Psoas muscle (tissue), 8 donors: ENCODE data around the gene SNW1. TPM values are rescaled to one million over a fixed set of nuclear protein-coding genes. Genes with fewer than 3 reads are reported as not detected.

Experiments used
- ATAC-seq, 4 donors: fragments of 200-7000 bp; cut with Tn5 transposase; one replicate each; pipeline ENCODE4 v1.9.1; 2020; ENCODE audit warnings: moderate library complexity in 3 of 4, mild to moderate bottlenecking in 2 of 4
- DNase-seq, 2 donors: peaks; one replicate each; pipeline ENCODE4 v3.0.0-alpha.2; 2020
- H3K27ac ChIP-seq: fragments of 200-600 bp; one replicate; pipeline ENCODE4 v1.8.0; 2022
- H3K27me3 ChIP-seq, 3 donors: fragments of 200-600 bp in 1 of 3; one replicate each; pipeline versions ENCODE4 v1.6.1 to v1.8.0; 2013 to 2022; ENCODE audit warnings: low read length in 2 of 3, mild to moderate bottlenecking in 2 of 3, moderate library complexity in 1 of 3; ENCODE audit not compliant: insufficient read depth in 3 of 3
- H3K36me3 ChIP-seq, 2 donors: fragments of 200-600 bp in 1 of 2; one replicate each; pipeline versions ENCODE4 v1.6.1 to v1.8.0; 2013 to 2022; ENCODE audit warnings: low read depth in 1 of 2, mild to moderate bottlenecking in 1 of 2, moderate library complexity in 1 of 2; ENCODE audit not compliant: insufficient read depth in 1 of 2
- H3K4me1 ChIP-seq: fragments of 200-600 bp; one replicate; pipeline ENCODE4 v1.8.0; 2022
- H3K4me3 ChIP-seq: fragments of 200-600 bp; one replicate; pipeline ENCODE4 v1.8.0; 2022; ENCODE audit warnings: mild to moderate bottlenecking
- H3K9me3 ChIP-seq: fragments of 200-600 bp; one replicate; pipeline ENCODE4 v1.8.0; 2022
- WGBS, 3 donors: extraction: QIAGEN DNeasy Blood & Tissue Kit; methylation state at CpG; one replicate each; pipeline versions ENCODE4 v1.1.6 to v1.1.7; 2013; 5-methylcytosine and 5-hydroxymethylcytosine counted together
- intact Hi-C, 2 donors: fragments of 100-400 bp; cut with DNase I; formaldehyde crosslinking; loops; one replicate each; pipeline versions ENCODE4 v1.11.0 to v1.14.2; 2022
- long read RNA-seq, 2 donors: library from polyadenylated mRNA; unstranded; transcript quantifications; one replicate each; pipeline ENCODE4 v2.0.0, GENCODE V29; 2021
- polyA plus RNA-seq, 3 donors: library from polyadenylated mRNA; stranded (reverse); fragments of 200-250 nt; gene quantifications; one replicate each; pipeline ENCODE4 v1.2.3, GENCODE V29; 2013
- total RNA-seq, 4 donors: library from RNA; stranded (reverse); fragmentation: NEBNext Ultra II Directional in 2 of 4; extraction: Animal tissue kit (Norgen Biotek cat#: 25700) in 2 of 4; gene quantifications; one replicate each; pipeline versions ENCODE4 v1.2.1 to v1.2.4, GENCODE V29; 2021 to 2023
- TF ChIP-seq, protein P1 (sequence below): fragments of 200-600 bp; IDR thresholded peaks from one replicate; pipeline ENCODE4 v1.8.0; 2022; ENCODE audit warnings: antibody characterized with exemption
- donor health status: healthy with polysubstance abuse.
- donor health status: DM: no; HTN: no; CAD: no; lungs with moderate emphysema.
- donor health status: Bipolar disorder and iron deficiency.
- donor health status: healthy.
- donor health status: DM: yes; HTN: yes; CAD: no.
- donor health status: DM: no; HTN: no; CAD: no.
- donor health status: DM: no; HTN: no; CAD: no.
- donor health status: DM: yes; HTN: yes; CAD: no.

The SNW1 gene
- total RNA-seq, result 10 to 100 TPM; 50.4 to 95.0 (median 66.4) TPM
- polyA plus RNA-seq, result 10 to 100 TPM; 49.2 to 83.7 (median 60.3) TPM
- long read RNA-seq, donor 1, transcript SNW1-201 (14 exons, 2,163 nt), result major isoform, 12 of 18 reads
- long read RNA-seq, donor 1, partial matches to known transcripts, result 6 of 18 reads
- long read RNA-seq, donor 1, other reads (novel, unspliced or antisense), result 0 of 18 reads
- long read RNA-seq, donor 2, transcript SNW1-201 (14 exons, 2,163 nt), result major isoform, 47 of 78 reads
- long read RNA-seq, donor 2, partial matches to known transcripts, result 22 of 78 reads
- long read RNA-seq, donor 2, other reads (novel, unspliced or antisense), result 9 of 78 reads

DNA sequence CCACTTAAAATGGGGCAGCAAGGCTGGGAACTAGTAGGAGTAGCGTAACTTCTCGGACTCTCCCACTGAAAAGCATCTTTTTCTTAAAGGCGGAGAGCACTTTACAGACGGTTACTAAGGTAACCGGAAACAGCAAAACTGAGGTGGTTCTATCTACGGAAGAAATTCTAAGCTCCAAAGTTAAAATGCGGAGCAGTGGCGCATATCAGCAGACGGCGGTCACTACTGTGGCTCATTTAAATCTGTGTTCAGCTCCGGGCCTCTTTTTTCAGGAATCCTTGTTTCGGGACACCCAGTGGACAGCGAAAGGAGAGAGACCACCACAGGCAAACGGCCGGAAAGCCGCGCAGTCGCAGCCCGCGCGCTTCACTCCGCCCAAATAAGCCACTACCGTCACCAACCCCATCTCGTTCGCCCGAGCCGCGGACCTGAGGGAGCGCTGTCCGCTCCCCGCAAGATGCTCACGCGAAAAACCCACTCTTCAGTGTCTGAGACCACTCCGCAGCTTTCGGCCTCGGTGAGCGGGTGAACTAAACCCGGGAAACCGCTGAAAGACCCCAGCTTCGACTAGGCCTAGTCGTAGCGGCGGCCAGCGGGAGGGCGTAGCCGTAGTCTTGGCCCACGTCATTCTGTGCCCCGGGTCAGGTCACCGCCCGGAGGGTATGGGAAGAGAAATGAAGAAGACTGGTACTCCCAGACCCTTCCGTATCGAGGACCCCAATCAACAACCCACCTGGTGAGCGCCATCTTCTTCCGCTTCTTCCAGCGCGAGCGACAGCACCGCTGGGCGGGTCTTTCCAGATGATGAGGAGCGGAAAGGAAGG lies at the start of gene SNW1:
TSS of gene SNW1 (minus strand) at position 776 of the 824 bp plus-strand sequence. CDS start at position 747, 29 bp downstream.
- ATAC-seq (peak; percentile 97 to 99 (median 98)), DNase-seq (peak; percentile 91 to 97)
- Histone ChIP-seq H3K9me3 (no peaks in the 10 kb centered on the region), H3K27ac (peak within 1 kb of the TSS; percentile 96), H3K27me3 (no peaks in the 10 kb centered on the region), H3K4me3 (peak within 1 kb of the TSS; percentile 99), H3K4me1 (peaks cover 25% of the 10 kb centered on the region), H3K36me3 (peaks cover 5 to 9% of the 10 kb centered on the region in 2 donors)
- TF ChIP-seq, protein P1, sequence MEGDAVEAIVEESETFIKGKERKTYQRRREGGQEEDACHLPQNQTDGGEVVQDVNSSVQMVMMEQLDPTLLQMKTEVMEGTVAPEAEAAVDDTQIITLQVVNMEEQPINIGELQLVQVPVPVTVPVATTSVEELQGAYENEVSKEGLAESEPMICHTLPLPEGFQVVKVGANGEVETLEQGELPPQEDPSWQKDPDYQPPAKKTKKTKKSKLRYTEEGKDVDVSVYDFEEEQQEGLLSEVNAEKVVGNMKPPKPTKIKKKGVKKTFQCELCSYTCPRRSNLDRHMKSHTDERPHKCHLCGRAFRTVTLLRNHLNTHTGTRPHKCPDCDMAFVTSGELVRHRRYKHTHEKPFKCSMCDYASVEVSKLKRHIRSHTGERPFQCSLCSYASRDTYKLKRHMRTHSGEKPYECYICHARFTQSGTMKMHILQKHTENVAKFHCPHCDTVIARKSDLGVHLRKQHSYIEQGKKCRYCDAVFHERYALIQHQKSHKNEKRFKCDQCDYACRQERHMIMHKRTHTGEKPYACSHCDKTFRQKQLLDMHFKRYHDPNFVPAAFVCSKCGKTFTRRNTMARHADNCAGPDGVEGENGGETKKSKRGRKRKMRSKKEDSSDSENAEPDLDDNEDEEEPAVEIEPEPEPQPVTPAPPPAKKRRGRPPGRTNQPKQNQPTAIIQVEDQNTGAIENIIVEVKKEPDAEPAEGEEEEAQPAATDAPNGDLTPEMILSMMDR, result no peak
- intact Hi-C loops, result loop anchor here (1.0 to 2.0 kb wide), 2 partner anchors 38 to 39 kb away; no protein-coding TSS in a partner anchor
- WGBS, 3 donors, result 0 to 1% (median 1%) methylated on average over 60 of the region's 60 CpGs

DNA sequence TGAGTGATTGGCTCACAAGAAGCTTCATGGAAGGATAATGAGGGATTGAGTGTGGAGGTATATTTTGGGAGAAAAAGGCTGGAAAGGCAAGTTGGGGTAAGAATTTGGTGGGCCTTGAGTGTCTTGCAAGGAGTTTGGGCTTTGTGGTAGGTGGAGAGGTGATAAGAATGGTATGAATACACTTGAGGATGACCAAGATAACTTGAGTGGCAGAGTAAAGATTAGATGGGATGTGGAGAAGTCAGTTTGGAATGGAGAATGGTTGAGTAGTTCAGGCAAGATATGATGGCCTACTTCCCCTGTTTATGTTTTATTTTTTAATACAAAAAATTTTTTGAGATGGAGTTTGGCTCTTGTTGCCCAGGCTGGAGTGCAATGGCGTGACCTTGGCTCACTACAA lies 48.1 kb upstream of the SNW1 start:
- intact Hi-C loops, result no loop called here

DNA sequence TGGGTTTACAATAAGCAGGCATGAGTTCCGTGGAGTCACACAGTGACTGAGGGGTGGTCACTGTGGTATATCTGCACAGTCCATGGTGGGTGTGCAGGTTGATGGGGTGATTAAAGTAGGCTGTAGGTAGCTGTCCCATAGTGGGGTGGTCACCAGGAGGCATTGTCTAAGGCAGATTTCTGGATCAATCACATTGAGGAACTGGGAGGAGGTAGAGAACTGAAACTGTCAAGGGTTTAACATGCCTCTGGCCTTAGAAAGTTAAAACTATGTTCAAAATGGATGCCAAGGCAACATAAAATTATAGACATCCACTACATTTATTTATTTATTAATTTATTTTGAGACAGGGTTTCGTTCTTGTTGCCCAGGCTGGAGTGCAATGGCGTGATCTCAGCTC lies 47.3 kb upstream of the SNW1 start:
- TF ChIP-seq, protein P1, result no peak
- WGBS, 3 donors, result 95 to 98% (median 98%) methylated on average over 3 of the region's 3 CpGs
- H3K27ac ChIP-seq, result no peak overlapping the region
- H3K4me1 ChIP-seq, result no peaks in the 10 kb centered on the region
- H3K27me3 ChIP-seq, result no peaks in the 10 kb centered on the region
- no peak overlapping the region for H3K4me3 ChIP-seq
- intact Hi-C loops, result no loop called here
- H3K9me3 ChIP-seq, result no peaks in the 10 kb centered on the region
- ATAC-seq, result no peak
- no peak for DNase-seq
- H3K36me3 ChIP-seq, result no peaks in the 10 kb centered on the region

More for the DNA sequence above, 48.1 kb upstream of the SNW1 start:
- TF ChIP-seq, protein P1, result no peak
- 100% methylated on average over 1 of the region's 1 CpG for WGBS, 3 donors
- Histone ChIP-seq H3K36me3 (no peaks in the 10 kb centered on the region), H3K27me3 (no peaks in the 10 kb centered on the region), H3K4me1 (no peaks in the 10 kb centered on the region), H3K4me3 (no peak overlapping the region), H3K27ac (no peak overlapping the region), H3K9me3 (no peaks in the 10 kb centered on the region)
- ATAC-seq (no peak), DNase-seq (no peak)

DNA sequence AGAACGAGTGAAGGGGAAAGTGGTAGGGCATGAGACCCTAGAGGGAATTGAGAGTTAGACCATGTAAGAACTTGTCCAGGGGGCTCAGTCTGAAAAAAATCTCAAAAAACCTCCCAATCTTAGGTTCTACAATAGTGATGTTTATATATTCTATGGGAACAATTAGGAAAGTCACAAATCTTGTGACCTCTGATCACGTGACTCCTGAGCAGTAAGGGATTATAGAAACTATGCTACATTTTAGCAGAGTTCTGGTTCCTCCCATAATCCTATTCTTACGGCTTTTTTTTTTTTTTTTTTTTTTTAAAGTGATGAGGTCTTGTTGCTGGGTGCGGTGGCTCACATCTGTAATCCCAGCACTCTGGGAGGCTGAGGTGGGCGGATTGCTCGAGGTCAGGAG lies 44.8 kb upstream of the SNW1 start:
- DNase-seq (no peak), ATAC-seq (no peak)
- H3K4me1 ChIP-seq, result no peaks in the 10 kb centered on the region
- no peaks in the 10 kb centered on the region for H3K9me3 ChIP-seq
- no peaks in the 10 kb centered on the region for H3K27me3 ChIP-seq
- 81 to 88% (median 83%) methylated on average over 6 of the region's 6 CpGs for WGBS, 3 donors
- intact Hi-C loops, result no loop called here
- no peak overlapping the region for H3K27ac ChIP-seq
- H3K4me3 ChIP-seq, result no peak overlapping the region
- TF ChIP-seq, protein P1, result no peak
- no peaks in the 10 kb centered on the region for H3K36me3 ChIP-seq
